Uterus (tissue), 2 donors: ENCODE measurements around the gene CCDC8.

Source experiments
- POLR2A ChIP-seq, 2 donors: fragments of 450-650 bp; IDR thresholded peaks; one replicate each; pipeline ENCODE4 v1.6.1; 2016; ENCODE audit warnings: antibody characterized with exemption in 2 of 2, mild to moderate bottlenecking in 1 of 2, moderate library complexity in 1 of 2
- TF ChIP-seq, protein P1 (sequence below), 4 experiments: fragments of 200-600 bp in 2 of 4; fragments of 450-650 bp in 2 of 4; sonication (generic) in 2 of 4; IDR thresholded peaks; one replicate each; pipeline ENCODE4 v1.5.1; 2016 to 2019; ENCODE audit warnings: antibody characterized with exemption in 4 of 4, mild to moderate bottlenecking in 2 of 4, moderate library complexity in 1 of 4

GRCh38 chr19:46384396-46384795, 29.0 kb downstream of the CCDC8 start:
- no peak for TF ChIP-seq POLR2A (IDR thresholded peaks at IDR 0.05)
- TF ChIP-seq, protein P1, sequence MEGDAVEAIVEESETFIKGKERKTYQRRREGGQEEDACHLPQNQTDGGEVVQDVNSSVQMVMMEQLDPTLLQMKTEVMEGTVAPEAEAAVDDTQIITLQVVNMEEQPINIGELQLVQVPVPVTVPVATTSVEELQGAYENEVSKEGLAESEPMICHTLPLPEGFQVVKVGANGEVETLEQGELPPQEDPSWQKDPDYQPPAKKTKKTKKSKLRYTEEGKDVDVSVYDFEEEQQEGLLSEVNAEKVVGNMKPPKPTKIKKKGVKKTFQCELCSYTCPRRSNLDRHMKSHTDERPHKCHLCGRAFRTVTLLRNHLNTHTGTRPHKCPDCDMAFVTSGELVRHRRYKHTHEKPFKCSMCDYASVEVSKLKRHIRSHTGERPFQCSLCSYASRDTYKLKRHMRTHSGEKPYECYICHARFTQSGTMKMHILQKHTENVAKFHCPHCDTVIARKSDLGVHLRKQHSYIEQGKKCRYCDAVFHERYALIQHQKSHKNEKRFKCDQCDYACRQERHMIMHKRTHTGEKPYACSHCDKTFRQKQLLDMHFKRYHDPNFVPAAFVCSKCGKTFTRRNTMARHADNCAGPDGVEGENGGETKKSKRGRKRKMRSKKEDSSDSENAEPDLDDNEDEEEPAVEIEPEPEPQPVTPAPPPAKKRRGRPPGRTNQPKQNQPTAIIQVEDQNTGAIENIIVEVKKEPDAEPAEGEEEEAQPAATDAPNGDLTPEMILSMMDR (IDR thresholded peaks at IDR 0.05) = no peak
